HEK293 (cell line): ENCODE measurements around the gene MEX3C.

Source experiments
- CTCF ChIA-PET: fragments of 350-600 bp; formaldehyde crosslinking; extraction: SDS; loops from one replicate; lab custom pipeline; 2021; ENCODE audit warnings: antibody characterized with exemption; lab: Yijun Ruan, JAX
- POLR2A ChIA-PET: fragments of 300-600 bp; formaldehyde crosslinking; extraction: SDS; loops from one replicate; lab custom pipeline; 2020; ENCODE audit warnings: antibody characterized with exemption, inconsistent platforms; lab: Yijun Ruan, JAX
- H3K27ac ChIP-seq: fragments of 200-500 bp; sonication (Bioruptor generic); 2 replicates; pipeline ENCODE4 v1.5.1; 2014; ENCODE audit warnings: low read depth, low read length, control low read depth, inconsistent platforms; ENCODE audit errors: extremely low read depth
- H3K36me3 ChIP-seq, 2 experiments: fragments of 200-500 bp in 1 of 2; sonication (Bioruptor generic) in 1 of 2; 1 replicate in 1 of 2; 2 replicates in 1 of 2; pipeline ENCODE4 v1.5.1; 2014 to 2017; ENCODE audit warnings: inconsistent platforms in 2 of 2, low read length in 2 of 2; ENCODE audit not compliant: control insufficient read depth in 2 of 2, insufficient read depth in 1 of 2
- H3K4me1 ChIP-seq: fragments of 200-500 bp; sonication (Bioruptor generic); 2 replicates; pipeline ENCODE4 v1.5.1; 2014; ENCODE audit warnings: mild to moderate bottlenecking, low read length, inconsistent platforms; ENCODE audit not compliant: control insufficient read depth, insufficient read depth
- H3K4me3 ChIP-seq: 2 replicates; pipeline ENCODE4 v1.5.1; 2011; ENCODE audit warnings: low read depth, mild to moderate bottlenecking, control low read depth, low read length, moderate library complexity
- H3K9me3 ChIP-seq: fragments of 200-500 bp; sonication (Bioruptor generic); 2 replicates; pipeline ENCODE4 v1.5.1; 2014; ENCODE audit warnings: low read depth, low read length, inconsistent platforms; ENCODE audit not compliant: control insufficient read depth, insufficient read depth
- CTCF ChIP-seq: fragments of 450-650 bp; formaldehyde crosslinking; IDR thresholded peaks from 2 replicates; pipeline ENCODE4 v1.5.1; 2016; ENCODE audit warnings: missing biosample characterization, missing genetic modification characterization
- HOXD13 ChIP-seq: sonication (generic); formaldehyde crosslinking; IDR thresholded peaks from 2 replicates; pipeline ENCODE4 v1.8.0; 2022; ENCODE audit warnings: missing genetic modification reagents, borderline replicate concordance
- OVOL3 ChIP-seq: fragments of 450-650 bp; formaldehyde crosslinking; IDR thresholded peaks from 2 replicates; pipeline ENCODE4 v1.5.1; 2016; ENCODE audit warnings: missing biosample characterization, missing genetic modification characterization
- PRDM1 ChIP-seq: fragments of 450-650 bp; formaldehyde crosslinking; IDR thresholded peaks from 2 replicates; pipeline ENCODE4; 2016; ENCODE audit warnings: missing biosample characterization, missing genetic modification characterization
- SP2 ChIP-seq: fragments of 450-650 bp; formaldehyde crosslinking; IDR thresholded peaks from 2 replicates; pipeline ENCODE4 v1.5.1; 2016; ENCODE audit warnings: missing biosample characterization, missing genetic modification characterization
- ZBTB1 ChIP-seq: fragments of 450-650 bp; formaldehyde crosslinking; IDR thresholded peaks from 2 replicates; pipeline ENCODE4 v1.5.1; 2016; ENCODE audit warnings: missing biosample characterization, missing genetic modification characterization
- ZNF274 ChIP-seq, 2 experiments: fragments of 200-500 bp in 1 of 2; fragments of 450-650 bp in 1 of 2; sonication (Bioruptor generic) in 1 of 2; formaldehyde crosslinking in 1 of 2; IDR thresholded peaks; 2 replicates each; pipeline versions ENCODE4 v1.5.1 to v1.6.1; 2014 to 2016; ENCODE audit warnings: borderline replicate concordance in 1 of 2, inconsistent platforms in 1 of 2, low read length in 1 of 2, missing biosample characterization in 1 of 2, missing genetic modification characterization in 1 of 2
- ZNF302 ChIP-seq: fragments of 450-650 bp; formaldehyde crosslinking; IDR thresholded peaks from 2 replicates; pipeline ENCODE4 v1.5.1; 2016; ENCODE audit warnings: missing biosample characterization, missing genetic modification characterization, low read depth
- ZNF311 ChIP-seq: fragments of 450-650 bp; formaldehyde crosslinking; IDR thresholded peaks from 2 replicates; pipeline ENCODE4 v1.5.1; 2017; ENCODE audit warnings: missing biosample characterization, missing genetic modification characterization, borderline replicate concordance
- ZNF335 ChIP-seq: fragments of 450-650 bp; formaldehyde crosslinking; conservative IDR thresholded peaks from 2 replicates; pipeline ENCODE4 v1.5.1; 2016; ENCODE audit warnings: missing biosample characterization, missing genetic modification characterization
- ZNF341 ChIP-seq: fragments of 450-650 bp; formaldehyde crosslinking; IDR thresholded peaks from 2 replicates; pipeline ENCODE4; 2016; ENCODE audit warnings: low read depth, missing biosample characterization, missing genetic modification characterization
- ZNF404 ChIP-seq: fragments of 450-650 bp; formaldehyde crosslinking; IDR thresholded peaks from 2 replicates; pipeline ENCODE4 v1.5.1; 2017; ENCODE audit warnings: missing biosample characterization, missing genetic modification characterization
- ZNF514 ChIP-seq: fragments of 450-650 bp; formaldehyde crosslinking; IDR thresholded peaks from 2 replicates; pipeline ENCODE4 v1.5.1; 2016; ENCODE audit warnings: missing biosample characterization, missing genetic modification characterization
- ZNF571 ChIP-seq: fragments of 450-650 bp; formaldehyde crosslinking; IDR thresholded peaks from 2 replicates; pipeline ENCODE4 v1.5.0; 2017; ENCODE audit warnings: missing biosample characterization, missing genetic modification characterization
- ZNF677 ChIP-seq: fragments of 450-650 bp; IDR thresholded peaks from 2 replicates; pipeline ENCODE4 v1.5.0; 2018; ENCODE audit warnings: missing biosample characterization, mild to moderate bottlenecking, missing genetic modification characterization, moderate library complexity
- ZNF701 ChIP-seq: fragments of 450-650 bp; formaldehyde crosslinking; IDR thresholded peaks from 2 replicates; pipeline ENCODE4 v1.5.1; 2016; ENCODE audit warnings: missing biosample characterization, missing genetic modification characterization
- ZNF776 ChIP-seq: fragments of 450-650 bp; formaldehyde crosslinking; IDR thresholded peaks from 2 replicates; pipeline ENCODE4 v1.5.0; 2017; ENCODE audit warnings: missing biosample characterization, missing genetic modification characterization, borderline replicate concordance
- ZNF785 ChIP-seq: fragments of 450-650 bp; formaldehyde crosslinking; IDR thresholded peaks from 2 replicates; pipeline ENCODE4 v1.5.1; 2016; ENCODE audit warnings: missing biosample characterization, missing genetic modification characterization
- TF ChIP-seq, protein P1 (sequence below): fragments of 450-650 bp; formaldehyde crosslinking; conservative IDR thresholded peaks from 2 replicates; pipeline ENCODE4 v1.5.1; 2016; ENCODE audit warnings: low read depth, missing biosample characterization, missing genetic modification characterization

Gene MEX3C

DNA sequence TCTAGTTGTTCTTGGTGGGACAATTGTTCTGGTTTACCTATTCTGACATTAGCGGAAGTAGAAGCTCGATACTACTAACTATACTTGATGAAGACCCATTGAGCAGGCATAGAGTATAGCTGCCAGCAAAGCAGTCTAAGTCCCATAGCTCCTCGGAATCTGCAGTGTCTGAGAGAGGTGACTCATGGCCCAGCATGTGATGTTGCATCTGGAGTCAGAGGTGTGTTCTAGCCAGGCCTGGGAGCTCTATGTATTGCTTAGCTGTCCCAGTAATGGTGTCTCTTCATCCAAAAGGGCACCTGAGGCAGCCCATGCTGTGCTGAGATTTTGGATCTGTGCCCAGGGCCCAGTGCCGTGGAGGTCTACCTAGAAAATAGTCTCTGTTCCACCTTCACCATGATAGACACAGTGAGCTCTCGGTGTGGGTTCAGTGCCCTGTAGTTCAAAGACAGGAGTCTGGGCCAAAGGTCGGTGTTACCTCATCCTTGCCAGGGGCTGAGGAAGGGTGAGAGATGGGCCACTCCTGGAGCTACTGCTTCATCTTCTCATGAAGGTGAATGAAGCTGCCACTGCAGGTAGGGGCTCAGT is 47.3 kb downstream of the MEX3C start:
- Histone ChIP-seq H3K36me3 (no peaks in the 10 kb centered on the region), H3K9me3 (no peaks in the 10 kb centered on the region), H3K27ac (no peak overlapping the region), H3K4me1 (no peaks in the 10 kb centered on the region), H3K4me3 (no peak overlapping the region)
- ChIA-PET POLR2A (interaction anchor here (1.1 kb wide), 1 partner anchor 48 kb away, joined by 8 read pairs; the partner anchor contains the start of gene MEX3C), CTCF (interaction anchor here (0.6 kb wide), 1 partner anchor 17 kb away, joined by 3 read pairs; no protein-coding TSS in a partner anchor)
- TF ChIP-seq ZNF335 (tag by site-specific recombination) = 0 out of 2 replicates have a peak, but pooled peaks have one; percentile 41
- no peak for TF ChIP-seq ZNF341

- Histone ChIP-seq H3K9me3 (no peaks in the 10 kb centered on the region), H3K4me3 (no peak overlapping the region), H3K36me3 (no peaks in the 10 kb centered on the region), H3K27ac (no peak overlapping the region), H3K4me1 (no peaks in the 10 kb centered on the region)
- POLR2A ChIA-PET = interaction anchor here (1.1 kb wide), 1 partner anchor 48 kb away, joined by 8 read pairs; the partner anchor contains the start of gene MEX3C
- no peak for TF ChIP-seq CTCF
- no peak for TF ChIP-seq ZNF571
- no peak for TF ChIP-seq ZNF701 (tag by site-specific recombination)
- no peak for TF ChIP-seq ZNF335 (tag by site-specific recombination)
- TF ChIP-seq ZNF514 (tag by site-specific recombination) = no peak
- no peak for TF ChIP-seq PRDM1 (tag by site-specific recombination)
- TF ChIP-seq ZNF302 (tag by site-specific recombination) = no peak
- TF ChIP-seq ZNF677 (tag by site-specific recombination) = no peak
- TF ChIP-seq ZNF776 (tag by site-specific recombination) = no peak
- no peak for TF ChIP-seq ZNF785 (tag by site-specific recombination)
- no peak for TF ChIP-seq ZBTB1 (tag by site-specific recombination)
- no peak for TF ChIP-seq ZNF274 (IDR thresholded peaks at IDR 0.05; ENCODE audit: low read length)
- TF ChIP-seq ZNF274 (tag by site-specific recombination; IDR thresholded peaks at IDR 0.05; ENCODE audit: borderline replicate concordance) = no peak
- no peak for TF ChIP-seq HOXD13 (CRISPR knock-in tag)
- TF ChIP-seq SP2 (tag by site-specific recombination) = no peak
- TF ChIP-seq OVOL3 = no peak
- no peak for TF ChIP-seq ZNF404 (tag by site-specific recombination)
- no peak for TF ChIP-seq ZNF311 (tag by site-specific recombination)
- TF ChIP-seq, protein P1, sequence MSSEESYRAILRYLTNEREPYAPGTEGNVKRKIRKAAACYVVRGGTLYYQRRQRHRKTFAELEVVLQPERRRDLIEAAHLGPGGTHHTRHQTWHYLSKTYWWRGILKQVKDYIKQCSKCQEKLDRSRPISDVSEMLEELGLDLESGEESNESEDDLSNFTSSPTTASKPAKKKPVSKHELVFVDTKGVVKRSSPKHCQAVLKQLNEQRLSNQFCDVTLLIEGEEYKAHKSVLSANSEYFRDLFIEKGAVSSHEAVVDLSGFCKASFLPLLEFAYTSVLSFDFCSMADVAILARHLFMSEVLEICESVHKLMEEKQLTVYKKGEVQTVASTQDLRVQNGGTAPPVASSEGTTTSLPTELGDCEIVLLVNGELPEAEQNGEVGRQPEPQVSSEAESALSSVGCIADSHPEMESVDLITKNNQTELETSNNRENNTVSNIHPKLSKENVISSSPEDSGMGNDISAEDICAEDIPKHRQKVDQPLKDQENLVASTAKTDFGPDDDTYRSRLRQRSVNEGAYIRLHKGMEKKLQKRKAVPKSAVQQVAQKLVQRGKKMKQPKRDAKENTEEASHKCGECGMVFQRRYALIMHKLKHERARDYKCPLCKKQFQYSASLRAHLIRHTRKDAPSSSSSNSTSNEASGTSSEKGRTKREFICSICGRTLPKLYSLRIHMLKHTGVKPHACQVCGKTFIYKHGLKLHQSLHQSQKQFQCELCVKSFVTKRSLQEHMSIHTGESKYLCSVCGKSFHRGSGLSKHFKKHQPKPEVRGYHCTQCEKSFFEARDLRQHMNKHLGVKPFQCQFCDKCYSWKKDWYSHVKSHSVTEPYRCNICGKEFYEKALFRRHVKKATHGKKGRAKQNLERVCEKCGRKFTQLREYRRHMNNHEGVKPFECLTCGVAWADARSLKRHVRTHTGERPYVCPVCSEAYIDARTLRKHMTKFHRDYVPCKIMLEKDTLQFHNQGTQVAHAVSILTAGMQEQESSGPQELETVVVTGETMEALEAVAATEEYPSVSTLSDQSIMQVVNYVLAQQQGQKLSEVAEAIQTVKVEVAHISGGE (tag by site-specific recombination) = no peak
- CTCF ChIA-PET = interaction anchor here (0.6 kb wide), 1 partner anchor 17 kb away, joined by 3 read pairs; no protein-coding TSS in a partner anchor
These were observed 47.8 kb downstream of the MEX3C start for GRCh38 chr18:51149670-51150069.
